Measurements from ENCODE around the gene FAM81B. TPM values are rescaled to one million over a fixed set of nuclear protein-coding genes. Genes with fewer than 3 reads are reported as not detected.

Gene FAM81B
- total and polyA plus RNA-seq, 4 donors: not detected

- no peak overlapping the region for H3K9ac ChIP-seq (ENCODE audit: low read depth in 1 of 2, low read length in 2 of 2)
- TF ChIP-seq HNF4G (IDR thresholded peaks at IDR 0.05) (no peak), SP1 (IDR thresholded peaks at IDR 0.05) (no peak), FOXA1 (IDR thresholded peaks at IDR 0.05) (no peak)
- TF ChIP-seq, protein P1, sequence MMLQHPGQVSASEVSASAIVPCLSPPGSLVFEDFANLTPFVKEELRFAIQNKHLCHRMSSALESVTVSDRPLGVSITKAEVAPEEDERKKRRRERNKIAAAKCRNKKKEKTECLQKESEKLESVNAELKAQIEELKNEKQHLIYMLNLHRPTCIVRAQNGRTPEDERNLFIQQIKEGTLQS (IDR thresholded peaks at IDR 0.05): no peak
- H3K4me1 ChIP-seq (ENCODE audit: control insufficient read depth in 4 of 4, insufficient read depth in 4 of 4, low read length in 3 of 4): no peaks in the 10 kb centered on the region
- no peak for DNase-seq (ENCODE audit: low spot score)
- no peaks in the 10 kb centered on the region for H3K27me3 ChIP-seq (ENCODE audit: control insufficient read depth in 4 of 4, insufficient read depth in 4 of 4, low read length in 3 of 4)
- H3K9me3 ChIP-seq (ENCODE audit: control insufficient read depth in 4 of 4, low read length in 3 of 4): peaks cover 0 to 4% (median 0%) of the 10 kb centered on the region in 4 donors
- WGBS: 72% methylated on average over 8 of the region's 8 CpGs
- no peaks in the 10 kb centered on the region for H3K36me3 ChIP-seq (ENCODE audit: control insufficient read depth in 4 of 4, insufficient read depth in 3 of 4, low read depth in 1 of 4, low read length in 3 of 4)
- no peak overlapping the region for H3K4me3 ChIP-seq (ENCODE audit: low read depth in 1 of 3, low read length in 3 of 3)
- no peak overlapping the region for H3K27ac ChIP-seq (ENCODE audit: low read depth in 1 of 2, low read length in 2 of 2)
These were observed 25.7 kb upstream of the FAM81B start for GRCh38 chr5:95365302-95366095.

- no peak for DNase-seq (ENCODE audit: low spot score)
These were observed 21.4 kb upstream of the FAM81B start for GRCh38 chr5:95369782-95370181.

DNA sequence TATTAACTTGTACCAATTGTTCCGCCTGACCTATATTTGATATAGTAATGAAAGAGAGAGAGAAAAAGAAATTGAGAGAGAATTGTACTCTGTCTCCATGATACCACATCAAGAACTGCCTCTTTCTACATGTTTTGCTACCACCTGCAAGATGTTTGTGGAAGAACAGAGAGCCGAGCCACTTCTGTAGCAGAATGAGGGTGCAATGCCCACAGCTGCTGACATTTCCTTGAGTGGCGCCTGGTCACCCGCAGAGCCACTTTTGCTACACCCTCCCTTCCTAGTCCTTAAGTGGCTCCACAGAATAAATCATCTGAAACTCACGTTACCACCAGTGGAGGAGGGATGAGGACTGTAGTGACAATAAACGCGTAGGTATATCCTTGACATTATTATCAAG, 17.1 kb upstream of the FAM81B start:
- DNase-seq (ENCODE audit: low spot score): no peak
- TF ChIP-seq JUND (IDR thresholded peaks at IDR 0.05) (no peak), MAX (IDR thresholded peaks at IDR 0.05) (no peak), RXRA (IDR thresholded peaks at IDR 0.05) (no peak), NR2F2 (IDR thresholded peaks at IDR 0.05) (no peak), RAD21 (IDR thresholded peaks at IDR 0.05) (no peak), FOXA1 (IDR thresholded peaks at IDR 0.05) (no peak), HNF4A (conservative IDR thresholded peaks at IDR 0.05) (no peak), SP1 (IDR thresholded peaks at IDR 0.05) (no peak), GABPA (IDR thresholded peaks at IDR 0.05 in 1 of 2, conservative IDR thresholded peaks at IDR 0.05 in 1 of 2) (no peak), HNF4G (IDR thresholded peaks at IDR 0.05) (no peak), EGR1 (IDR thresholded peaks at IDR 0.05; ENCODE audit: low read depth in 2 of 2) (no peak), YY1 (IDR thresholded peaks at IDR 0.05) (no peak)
- TF ChIP-seq, protein P2, sequence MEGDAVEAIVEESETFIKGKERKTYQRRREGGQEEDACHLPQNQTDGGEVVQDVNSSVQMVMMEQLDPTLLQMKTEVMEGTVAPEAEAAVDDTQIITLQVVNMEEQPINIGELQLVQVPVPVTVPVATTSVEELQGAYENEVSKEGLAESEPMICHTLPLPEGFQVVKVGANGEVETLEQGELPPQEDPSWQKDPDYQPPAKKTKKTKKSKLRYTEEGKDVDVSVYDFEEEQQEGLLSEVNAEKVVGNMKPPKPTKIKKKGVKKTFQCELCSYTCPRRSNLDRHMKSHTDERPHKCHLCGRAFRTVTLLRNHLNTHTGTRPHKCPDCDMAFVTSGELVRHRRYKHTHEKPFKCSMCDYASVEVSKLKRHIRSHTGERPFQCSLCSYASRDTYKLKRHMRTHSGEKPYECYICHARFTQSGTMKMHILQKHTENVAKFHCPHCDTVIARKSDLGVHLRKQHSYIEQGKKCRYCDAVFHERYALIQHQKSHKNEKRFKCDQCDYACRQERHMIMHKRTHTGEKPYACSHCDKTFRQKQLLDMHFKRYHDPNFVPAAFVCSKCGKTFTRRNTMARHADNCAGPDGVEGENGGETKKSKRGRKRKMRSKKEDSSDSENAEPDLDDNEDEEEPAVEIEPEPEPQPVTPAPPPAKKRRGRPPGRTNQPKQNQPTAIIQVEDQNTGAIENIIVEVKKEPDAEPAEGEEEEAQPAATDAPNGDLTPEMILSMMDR (IDR thresholded peaks at IDR 0.05; ENCODE audit: low read depth, low read length, missing input control): no peak
- TF ChIP-seq, protein P3, sequence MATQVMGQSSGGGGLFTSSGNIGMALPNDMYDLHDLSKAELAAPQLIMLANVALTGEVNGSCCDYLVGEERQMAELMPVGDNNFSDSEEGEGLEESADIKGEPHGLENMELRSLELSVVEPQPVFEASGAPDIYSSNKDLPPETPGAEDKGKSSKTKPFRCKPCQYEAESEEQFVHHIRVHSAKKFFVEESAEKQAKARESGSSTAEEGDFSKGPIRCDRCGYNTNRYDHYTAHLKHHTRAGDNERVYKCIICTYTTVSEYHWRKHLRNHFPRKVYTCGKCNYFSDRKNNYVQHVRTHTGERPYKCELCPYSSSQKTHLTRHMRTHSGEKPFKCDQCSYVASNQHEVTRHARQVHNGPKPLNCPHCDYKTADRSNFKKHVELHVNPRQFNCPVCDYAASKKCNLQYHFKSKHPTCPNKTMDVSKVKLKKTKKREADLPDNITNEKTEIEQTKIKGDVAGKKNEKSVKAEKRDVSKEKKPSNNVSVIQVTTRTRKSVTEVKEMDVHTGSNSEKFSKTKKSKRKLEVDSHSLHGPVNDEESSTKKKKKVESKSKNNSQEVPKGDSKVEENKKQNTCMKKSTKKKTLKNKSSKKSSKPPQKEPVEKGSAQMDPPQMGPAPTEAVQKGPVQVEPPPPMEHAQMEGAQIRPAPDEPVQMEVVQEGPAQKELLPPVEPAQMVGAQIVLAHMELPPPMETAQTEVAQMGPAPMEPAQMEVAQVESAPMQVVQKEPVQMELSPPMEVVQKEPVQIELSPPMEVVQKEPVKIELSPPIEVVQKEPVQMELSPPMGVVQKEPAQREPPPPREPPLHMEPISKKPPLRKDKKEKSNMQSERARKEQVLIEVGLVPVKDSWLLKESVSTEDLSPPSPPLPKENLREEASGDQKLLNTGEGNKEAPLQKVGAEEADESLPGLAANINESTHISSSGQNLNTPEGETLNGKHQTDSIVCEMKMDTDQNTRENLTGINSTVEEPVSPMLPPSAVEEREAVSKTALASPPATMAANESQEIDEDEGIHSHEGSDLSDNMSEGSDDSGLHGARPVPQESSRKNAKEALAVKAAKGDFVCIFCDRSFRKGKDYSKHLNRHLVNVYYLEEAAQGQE (IDR thresholded peaks at IDR 0.05): no peak
- TF ChIP-seq, protein P4, sequence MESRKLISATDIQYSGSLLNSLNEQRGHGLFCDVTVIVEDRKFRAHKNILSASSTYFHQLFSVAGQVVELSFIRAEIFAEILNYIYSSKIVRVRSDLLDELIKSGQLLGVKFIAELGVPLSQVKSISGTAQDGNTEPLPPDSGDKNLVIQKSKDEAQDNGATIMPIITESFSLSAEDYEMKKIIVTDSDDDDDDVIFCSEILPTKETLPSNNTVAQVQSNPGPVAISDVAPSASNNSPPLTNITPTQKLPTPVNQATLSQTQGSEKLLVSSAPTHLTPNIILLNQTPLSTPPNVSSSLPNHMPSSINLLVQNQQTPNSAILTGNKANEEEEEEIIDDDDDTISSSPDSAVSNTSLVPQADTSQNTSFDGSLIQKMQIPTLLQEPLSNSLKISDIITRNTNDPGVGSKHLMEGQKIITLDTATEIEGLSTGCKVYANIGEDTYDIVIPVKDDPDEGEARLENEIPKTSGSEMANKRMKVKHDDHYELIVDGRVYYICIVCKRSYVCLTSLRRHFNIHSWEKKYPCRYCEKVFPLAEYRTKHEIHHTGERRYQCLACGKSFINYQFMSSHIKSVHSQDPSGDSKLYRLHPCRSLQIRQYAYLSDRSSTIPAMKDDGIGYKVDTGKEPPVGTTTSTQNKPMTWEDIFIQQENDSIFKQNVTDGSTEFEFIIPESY (IDR thresholded peaks at IDR 0.05): no peak
- H3K27ac ChIP-seq (ENCODE audit: low read depth in 1 of 2, low read length in 2 of 2): no peak overlapping the region
- 77% methylated on average over 7 of the region's 7 CpGs for WGBS
- no peaks in the 10 kb centered on the region for H3K9me3 ChIP-seq (ENCODE audit: control insufficient read depth in 4 of 4, low read length in 3 of 4)
- no peak overlapping the region for H3K9ac ChIP-seq (ENCODE audit: low read depth in 1 of 2, low read length in 2 of 2)
- no peak overlapping the region for H3K4me3 ChIP-seq (ENCODE audit: low read depth in 1 of 3, low read length in 3 of 3)
- no peaks in the 10 kb centered on the region for H3K4me1 ChIP-seq (ENCODE audit: control insufficient read depth in 4 of 4, insufficient read depth in 4 of 4, low read length in 3 of 4)
- no peaks in the 10 kb centered on the region for H3K27me3 ChIP-seq (ENCODE audit: control insufficient read depth in 4 of 4, insufficient read depth in 4 of 4, low read length in 3 of 4)
- H3K36me3 ChIP-seq (ENCODE audit: control insufficient read depth in 4 of 4, insufficient read depth in 3 of 4, low read depth in 1 of 4, low read length in 3 of 4): no peaks in the 10 kb centered on the region

More at GRCh38 chr5:95369782-95370181, 21.4 kb upstream of the FAM81B start:
- H3K27ac ChIP-seq (ENCODE audit: low read depth in 1 of 2, low read length in 2 of 2): no peak overlapping the region
- H3K36me3 ChIP-seq (ENCODE audit: control insufficient read depth in 4 of 4, insufficient read depth in 3 of 4, low read depth in 1 of 4, low read length in 3 of 4): no peaks in the 10 kb centered on the region
- H3K4me3 ChIP-seq (ENCODE audit: low read depth in 1 of 3, low read length in 3 of 3): no peak overlapping the region
- peaks cover 0 to 4% (median 0%) of the 10 kb centered on the region in 4 donors for H3K9me3 ChIP-seq (ENCODE audit: control insufficient read depth in 4 of 4, low read length in 3 of 4)
- no peak for TF ChIP-seq RXRA (IDR thresholded peaks at IDR 0.05)
- TF ChIP-seq FOXA1 (IDR thresholded peaks at IDR 0.05): no peak
- no peak for TF ChIP-seq MAX (IDR thresholded peaks at IDR 0.05)
- no peak for TF ChIP-seq RAD21 (IDR thresholded peaks at IDR 0.05)
- 50% methylated on average over 3 of the region's 3 CpGs for WGBS
- H3K27me3 ChIP-seq (ENCODE audit: control insufficient read depth in 4 of 4, insufficient read depth in 4 of 4, low read length in 3 of 4): no peaks in the 10 kb centered on the region
- H3K4me1 ChIP-seq (ENCODE audit: control insufficient read depth in 4 of 4, insufficient read depth in 4 of 4, low read length in 3 of 4): no peaks in the 10 kb centered on the region
- H3K9ac ChIP-seq (ENCODE audit: low read depth in 1 of 2, low read length in 2 of 2): no peak overlapping the region
